Panc1 (cell line): ENCODE measurements around the gene SLTM. TPM values are rescaled to one million over a fixed set of nuclear protein-coding genes. Genes with fewer than 3 reads are reported as not detected.
"Not testable (repeated sequence)": the region's sequence is repeated elsewhere in the genome, so short reads cannot be mapped to it uniquely, and the experiment has no call there.

Experiments
- ATAC-seq: fragments of 200-7000 bp; cut with Tn5 transposase; 2 replicates; pipeline ENCODE4 v1.9.1; 2020; ENCODE audit warnings: mild to moderate bottlenecking, moderate library complexity
- BruUV-seq: library from RNA; stranded (reverse); fragments of 400-500 nt; replicated peaks from 2 replicates; lab custom pipeline; 2021; lab: Mats Ljungman, UMichigan
- CTCF ChIA-PET: fragments of 300-600 bp; sonication (Branson Sonifier 250); formaldehyde crosslinking; loops from one replicate; lab custom pipeline; 2022; ENCODE audit warnings: antibody characterized with exemption; lab: Charles Lee
- POLR2A ChIA-PET: fragments of 300-600 bp; sonication (Branson Sonifier 250); formaldehyde crosslinking; loops from one replicate; lab custom pipeline; 2022; ENCODE audit warnings: antibody characterized with exemption; lab: Charles Lee
- DNase-seq: peaks from one replicate; pipeline ENCODE4 v3.0.0-alpha.2; 2010; ENCODE audit warnings: low read depth, low spot score
- H3K27ac ChIP-seq: 2 replicates; pipeline ENCODE4 v1.5.1; 2011; ENCODE audit warnings: mild to moderate bottlenecking, low read length, inconsistent platforms
- H3K27me3 ChIP-seq: fragments of 200-500 bp; sonication (Bioruptor generic); 2 replicates; pipeline ENCODE4 v1.6.0; 2014; ENCODE audit warnings: low read length, inconsistent platforms; ENCODE audit not compliant: control insufficient read depth, insufficient read depth
- H3K36me3 ChIP-seq: fragments of 200-500 bp; sonication (Bioruptor generic); 2 replicates; pipeline ENCODE4 v1.5.1; 2014; ENCODE audit warnings: inconsistent platforms, mild to moderate bottlenecking, low read length, moderate library complexity; ENCODE audit not compliant: control insufficient read depth, insufficient read depth
- H3K4me1 ChIP-seq: 2 replicates; pipeline ENCODE4 v1.5.1; 2011; ENCODE audit warnings: inconsistent platforms, mild to moderate bottlenecking, low read length, moderate library complexity; ENCODE audit not compliant: control insufficient read depth, insufficient read depth
- H3K4me3 ChIP-seq, 2 experiments: 2 replicates each; pipeline ENCODE4 v1.5.1; 2011 to 2012; ENCODE audit warnings: low read depth in 2 of 2, low read length in 2 of 2, mild to moderate bottlenecking in 2 of 2, inconsistent platforms in 1 of 2, moderate library complexity in 1 of 2
- H3K9me3 ChIP-seq: fragments of 200-500 bp; sonication (Bioruptor generic); 2 replicates; pipeline ENCODE4 v1.5.1; 2014; ENCODE audit warnings: low read depth, mild to moderate bottlenecking, inconsistent platforms, low read length, moderate library complexity; ENCODE audit not compliant: control insufficient read depth, insufficient read depth
- CTCF ChIP-seq: fragments of 450-650 bp; IDR thresholded peaks from 2 replicates; pipeline ENCODE4 v1.5.1; 2017; ENCODE audit warnings: mild to moderate bottlenecking
- POLR2AphosphoS5 ChIP-seq: IDR thresholded peaks from 2 replicates; pipeline ENCODE4 v1.6.1; 2012; ENCODE audit warnings: mild to moderate bottlenecking, low read depth, low read length, moderate library complexity
- REST ChIP-seq, 2 experiments: IDR thresholded peaks; 2 replicates each; pipeline ENCODE4 v1.6.1; 2011 to 2012; ENCODE audit warnings: low read depth in 2 of 2, control low read depth in 1 of 2, low read length in 1 of 2, mild to moderate bottlenecking in 1 of 2, moderate library complexity in 1 of 2; ENCODE audit not compliant: insufficient read depth in 1 of 2
- SIN3A ChIP-seq: IDR thresholded peaks from 2 replicates; pipeline ENCODE4 v1.6.1; 2012; ENCODE audit warnings: low read depth, mild to moderate bottlenecking, low read length, moderate library complexity, borderline replicate concordance; ENCODE audit not compliant: insufficient read depth
- TCF7L2 ChIP-seq: IDR thresholded peaks from 2 replicates; pipeline ENCODE4 v1.6.1; 2011; ENCODE audit warnings: mild to moderate bottlenecking, low read depth, low read length, inconsistent platforms
- in situ Hi-C: cut with HindIII; loops from 2 replicates; pipeline ENCODE4 v1.10.0; 2016; ENCODE audit warnings: low sequenced_read_pairs, low pct_unique_long_range_greater_than_20kb
- intact Hi-C: fragments of 100-400 bp; cut with micrococcal nuclease; formaldehyde crosslinking; loops from one replicate; pipeline ENCODE4 v1.10.0; 2022; ENCODE audit not compliant: unreplicated experiment
- total RNA-seq: library from RNA; stranded (reverse); gene quantifications from one replicate; pipeline ENCODE4 v1.2.1, GENCODE V29; 2021; ENCODE audit not compliant: unreplicated experiment

Gene SLTM
- total RNA-seq, 1 experiment from 2014 or later = 75.7 TPM

DNA sequence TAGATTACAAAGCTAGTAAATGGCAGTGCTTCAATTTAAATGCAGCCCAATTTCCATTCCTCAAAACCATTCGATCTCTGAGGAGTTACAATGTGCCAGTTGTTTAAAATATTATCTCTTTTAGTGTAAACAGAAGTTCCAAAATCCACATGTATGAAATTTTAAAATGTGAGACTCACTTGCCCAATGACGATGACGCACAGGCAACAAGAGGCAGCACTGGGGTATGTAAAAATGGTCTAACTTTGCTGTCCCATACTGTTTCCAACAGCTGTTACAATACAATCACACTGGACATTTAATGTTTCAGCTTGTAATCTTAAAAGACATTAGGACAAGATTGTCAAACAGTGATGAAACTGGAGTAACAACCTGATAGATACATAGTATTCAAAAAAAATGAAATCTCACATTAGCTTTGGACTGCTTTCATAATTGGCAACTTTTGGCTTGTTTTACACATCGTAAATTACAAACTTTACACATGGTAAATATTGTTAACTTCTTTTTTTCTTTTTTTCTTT, 12.2 kb downstream of the SLTM start:
- TSS peak; percentile 10 for BruUV-seq
- Histone ChIP-seq H3K9me3 (no peaks in the 10 kb centered on the region), H3K27ac (no peak overlapping the region), H3K4me3 (no peak overlapping the region), H3K4me1 (peaks cover 7% of the 10 kb centered on the region; the same call in 1 of the 2 replicates), H3K36me3 (peaks cover 10% of the 10 kb centered on the region; the same call in 1 of the 2 replicates), H3K27me3 (no peaks in the 10 kb centered on the region)
- intact Hi-C loops = no loop called here
- TF ChIP-seq TCF7L2 (no peak), POLR2AphosphoS5 (no peak), REST (IDR thresholded peaks at IDR 0.05; ENCODE audit: insufficient read depth in 1 of 2, low read depth in 2 of 2, low read length in 1 of 2) (no peak), CTCF (no peak)
- CTCF ChIA-PET = no interaction called here
- DNase-seq (no peak), ATAC-seq (no peak)
- POLR2A ChIA-PET = no interaction called here
- in situ Hi-C loops = no loop called here

DNA sequence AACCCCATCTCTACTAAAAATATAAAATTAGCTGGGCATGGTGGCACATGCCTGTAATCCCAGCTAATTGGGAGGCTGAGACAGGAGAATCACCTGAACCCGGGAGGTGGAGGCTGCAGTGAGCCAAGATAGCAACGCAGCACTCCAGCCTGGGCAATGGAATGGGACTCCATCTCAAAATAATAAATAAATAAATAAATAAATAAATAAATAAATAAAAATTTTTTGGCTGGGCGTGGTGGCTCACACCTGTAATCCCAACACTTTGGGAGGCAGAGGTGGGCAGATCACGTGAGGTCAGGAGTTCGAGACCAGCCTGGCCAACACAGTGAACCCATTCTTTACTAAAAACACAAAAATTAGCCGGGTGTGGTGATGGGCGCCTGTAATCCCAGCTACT, 13.0 kb downstream of the SLTM start:
- H3K36me3 ChIP-seq, DNase-seq, H3K4me3 ChIP-seq, POLR2A ChIA-PET, CTCF ChIA-PET, H3K27ac ChIP-seq, ATAC-seq, H3K9me3 ChIP-seq, H3K4me1 ChIP-seq, in situ Hi-C loops, H3K27me3 ChIP-seq, BruUV-seq, intact Hi-C loops: not testable (repeated sequence)

DNA sequence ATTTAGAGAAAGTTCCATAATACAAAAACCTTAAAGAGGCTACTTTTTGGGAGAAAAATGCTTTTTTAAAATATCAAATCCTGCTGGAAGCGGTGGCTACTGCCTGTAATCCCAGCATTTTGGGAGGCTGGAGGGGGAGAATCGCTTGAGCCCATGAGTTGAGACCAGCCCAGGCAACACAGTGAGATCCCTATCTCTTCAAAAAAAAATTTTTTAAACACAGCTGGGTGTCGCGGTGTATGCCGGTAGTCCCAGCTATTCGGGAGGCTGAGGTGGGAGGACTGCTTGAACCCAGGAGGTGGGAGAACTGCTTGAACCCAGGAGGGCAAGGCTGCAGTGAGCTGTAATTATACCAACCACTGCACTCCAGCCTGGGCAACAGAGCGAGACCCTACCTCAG, 14.2 kb downstream of the SLTM start:
- H3K4me1 ChIP-seq = peaks cover 7% of the 10 kb centered on the region; the same call in 1 of the 2 replicates
- DNase-seq (no peak), ATAC-seq (no peak)
- in situ Hi-C loops (no loop called here), intact Hi-C loops (no loop called here)
- ChIA-PET CTCF (no interaction called here), POLR2A (no interaction called here)
- no peaks in the 10 kb centered on the region for H3K27me3 ChIP-seq
- no peak overlapping the region for H3K27ac ChIP-seq
- TF ChIP-seq REST (IDR thresholded peaks at IDR 0.05; ENCODE audit: insufficient read depth in 1 of 2, low read depth in 2 of 2, low read length in 1 of 2) = no peak
- no peak for TF ChIP-seq TCF7L2
- no peak for TF ChIP-seq POLR2AphosphoS5
- no peak for TF ChIP-seq SIN3A
- no peak for TF ChIP-seq CTCF
- no TSS peak for BruUV-seq
- no peak overlapping the region for H3K4me3 ChIP-seq
- H3K36me3 ChIP-seq = 0 out of 2 replicates have a peak, but pooled peaks cover 12% of the 10 kb centered on the region
- H3K9me3 ChIP-seq = no peaks in the 10 kb centered on the region
